ENCODE data around the gene PDIA5.

Gene PDIA5

DNA sequence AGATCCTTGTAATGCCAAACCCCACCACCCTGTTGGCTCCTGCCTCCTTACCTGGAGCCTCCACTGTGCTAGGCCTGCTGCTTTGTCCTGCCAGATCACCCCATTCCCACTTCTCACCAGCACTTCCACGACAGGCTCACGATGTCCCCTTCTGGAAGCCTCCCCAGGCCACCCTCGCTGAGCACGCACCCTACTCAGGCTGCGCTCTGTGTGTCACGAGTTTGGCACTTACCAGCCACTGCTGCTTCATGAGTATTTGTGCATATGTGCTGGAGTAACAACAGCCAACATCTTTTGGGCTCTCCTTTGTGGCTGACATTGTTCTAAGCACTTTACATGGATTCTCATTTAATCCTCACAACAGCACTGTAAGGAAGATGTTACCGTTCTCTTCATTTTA is 58.1 kb downstream of the PDIA5 start:
- H3K27ac ChIP-seq = no peak overlapping the region

DNA sequence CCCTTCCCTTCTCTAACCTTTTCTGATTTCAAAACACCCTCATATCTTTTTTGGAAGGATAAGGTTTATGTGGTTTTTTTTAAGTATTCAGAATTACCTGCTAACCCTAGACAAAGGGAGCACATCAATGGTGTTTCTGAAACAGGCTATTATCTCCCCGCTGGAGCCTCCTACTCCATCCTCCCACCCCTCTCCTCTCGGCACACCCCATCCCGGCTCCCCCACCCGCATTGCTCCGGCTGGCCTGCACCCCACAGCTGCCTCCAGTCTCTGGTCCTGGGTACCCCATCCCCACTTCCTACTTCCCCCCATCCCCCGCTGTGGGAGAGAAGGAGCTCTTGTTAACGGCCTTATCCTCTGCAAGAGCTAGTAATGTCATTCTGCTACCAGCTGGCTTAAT is 59.2 kb downstream of the PDIA5 start:
- TF ChIP-seq, protein P1, sequence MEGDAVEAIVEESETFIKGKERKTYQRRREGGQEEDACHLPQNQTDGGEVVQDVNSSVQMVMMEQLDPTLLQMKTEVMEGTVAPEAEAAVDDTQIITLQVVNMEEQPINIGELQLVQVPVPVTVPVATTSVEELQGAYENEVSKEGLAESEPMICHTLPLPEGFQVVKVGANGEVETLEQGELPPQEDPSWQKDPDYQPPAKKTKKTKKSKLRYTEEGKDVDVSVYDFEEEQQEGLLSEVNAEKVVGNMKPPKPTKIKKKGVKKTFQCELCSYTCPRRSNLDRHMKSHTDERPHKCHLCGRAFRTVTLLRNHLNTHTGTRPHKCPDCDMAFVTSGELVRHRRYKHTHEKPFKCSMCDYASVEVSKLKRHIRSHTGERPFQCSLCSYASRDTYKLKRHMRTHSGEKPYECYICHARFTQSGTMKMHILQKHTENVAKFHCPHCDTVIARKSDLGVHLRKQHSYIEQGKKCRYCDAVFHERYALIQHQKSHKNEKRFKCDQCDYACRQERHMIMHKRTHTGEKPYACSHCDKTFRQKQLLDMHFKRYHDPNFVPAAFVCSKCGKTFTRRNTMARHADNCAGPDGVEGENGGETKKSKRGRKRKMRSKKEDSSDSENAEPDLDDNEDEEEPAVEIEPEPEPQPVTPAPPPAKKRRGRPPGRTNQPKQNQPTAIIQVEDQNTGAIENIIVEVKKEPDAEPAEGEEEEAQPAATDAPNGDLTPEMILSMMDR (conservative IDR thresholded peaks at IDR 0.05; ENCODE audit: low read depth, low read length) = no peak
- Histone ChIP-seq H3K27ac (no peak overlapping the region), H4K20me1 (ENCODE audit: insufficient read depth) (no peaks in the 10 kb centered on the region), H2AFZ (ENCODE audit: low read depth) (no peak overlapping the region), H3K27me3 (ENCODE audit: insufficient read depth, low read depth) (no peaks in the 10 kb centered on the region), H3K4me2 (no peak overlapping the region), H3K4me1 (ENCODE audit: low read depth, poor library complexity, severe bottlenecking) (no peaks in the 10 kb centered on the region), H3K4me3 (IDR thresholded peaks at IDR 0.05; ENCODE audit: insufficient read depth, low read depth, low read length) (no peak overlapping the region), H3K36me3 (ENCODE audit: insufficient read depth) (no peaks in the 10 kb centered on the region), H3K79me2 (ENCODE audit: insufficient read depth, low read depth) (no peaks in the 10 kb centered on the region), H3K9ac (no peak overlapping the region)

More for the DNA sequence above, 58.1 kb downstream of the PDIA5 start:
- Histone ChIP-seq H3K4me1 (ENCODE audit: low read depth, poor library complexity, severe bottlenecking) (no peaks in the 10 kb centered on the region), H3K4me2 (no peak overlapping the region), H4K20me1 (ENCODE audit: insufficient read depth) (no peaks in the 10 kb centered on the region), H3K36me3 (ENCODE audit: insufficient read depth) (no peaks in the 10 kb centered on the region), H3K27me3 (ENCODE audit: insufficient read depth, low read depth) (no peaks in the 10 kb centered on the region), H2AFZ (ENCODE audit: low read depth) (no peak overlapping the region), H3K4me3 (IDR thresholded peaks at IDR 0.05; ENCODE audit: insufficient read depth, low read depth, low read length) (no peak overlapping the region), H3K9ac (no peak overlapping the region), H3K79me2 (ENCODE audit: insufficient read depth, low read depth) (no peaks in the 10 kb centered on the region)
- TF ChIP-seq, protein P1 (conservative IDR thresholded peaks at IDR 0.05; ENCODE audit: low read depth, low read length) = no peak

DNA sequence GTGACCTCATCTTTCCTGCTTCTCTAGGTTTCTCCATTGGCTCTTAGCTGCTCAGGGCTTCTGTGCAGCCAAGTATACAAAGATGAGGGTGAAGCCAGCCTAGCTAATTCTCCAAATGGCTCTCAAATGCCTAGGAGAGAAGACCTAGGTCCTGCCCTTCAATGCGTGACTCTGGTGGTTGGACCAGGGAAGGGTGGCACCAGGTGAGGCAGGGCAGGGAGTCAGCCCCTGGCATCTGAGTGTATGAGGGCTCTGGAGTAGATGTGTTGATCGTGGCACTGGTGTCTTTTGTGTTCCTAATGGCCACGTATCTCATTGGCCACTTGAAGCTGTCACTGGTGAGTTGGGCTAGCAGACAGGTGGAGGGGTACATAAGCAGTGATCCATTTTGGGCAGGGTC is 59.8 kb downstream of the PDIA5 start:
- Histone ChIP-seq H3K27ac (no peak overlapping the region), H3K27me3 (ENCODE audit: insufficient read depth, low read depth) (no peaks in the 10 kb centered on the region), H3K36me3 (ENCODE audit: insufficient read depth) (no peaks in the 10 kb centered on the region), H3K4me1 (ENCODE audit: low read depth, poor library complexity, severe bottlenecking) (no peaks in the 10 kb centered on the region), H3K79me2 (ENCODE audit: insufficient read depth, low read depth) (no peaks in the 10 kb centered on the region), H3K4me2 (no peak overlapping the region), H3K9ac (no peak overlapping the region), H2AFZ (ENCODE audit: low read depth) (no peak overlapping the region), H3K4me3 (IDR thresholded peaks at IDR 0.05; ENCODE audit: insufficient read depth, low read depth, low read length) (no peak overlapping the region), H4K20me1 (ENCODE audit: insufficient read depth) (no peaks in the 10 kb centered on the region)
- TF ChIP-seq, protein P1 (conservative IDR thresholded peaks at IDR 0.05; ENCODE audit: low read depth, low read length) = no peak

DNA sequence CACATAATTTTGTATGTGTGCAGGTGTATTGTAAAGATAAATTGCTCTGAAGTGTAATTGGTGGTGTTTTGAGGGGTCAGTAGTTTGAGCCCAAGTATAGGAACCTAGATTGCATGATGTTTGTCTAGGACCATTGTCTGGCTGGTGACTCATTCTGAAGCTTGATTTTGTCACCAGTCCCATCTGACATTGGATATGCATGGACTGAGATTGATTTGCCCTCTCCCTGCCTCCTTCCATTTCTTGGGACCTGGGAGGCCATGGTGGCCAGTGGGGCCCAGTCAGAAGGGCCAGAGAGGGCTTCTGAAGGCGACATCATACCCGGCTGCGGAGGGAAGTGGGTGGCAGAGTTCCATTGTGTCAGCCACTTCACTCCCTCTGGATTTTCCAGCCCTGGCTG is 62.3 kb downstream of the PDIA5 start:
- TF ChIP-seq, protein P1 (conservative IDR thresholded peaks at IDR 0.05; ENCODE audit: low read depth, low read length) = no peak
- Histone ChIP-seq H3K4me1 (ENCODE audit: low read depth, poor library complexity, severe bottlenecking) (no peaks in the 10 kb centered on the region), H3K36me3 (ENCODE audit: insufficient read depth) (no peaks in the 10 kb centered on the region), H4K20me1 (ENCODE audit: insufficient read depth) (no peaks in the 10 kb centered on the region), H3K4me2 (no peak overlapping the region), H3K79me2 (ENCODE audit: insufficient read depth, low read depth) (no peaks in the 10 kb centered on the region), H3K27ac (no peak overlapping the region), H3K9ac (no peak overlapping the region), H3K4me3 (IDR thresholded peaks at IDR 0.05; ENCODE audit: insufficient read depth, low read depth, low read length) (no peak overlapping the region), H3K27me3 (ENCODE audit: insufficient read depth, low read depth) (no peaks in the 10 kb centered on the region), H2AFZ (ENCODE audit: low read depth) (no peak overlapping the region)

All from KMS-11 (cell line).